ENCODE results near the gene OTOG.

OTOG gene

GRCh38 chr11:17595526-17596309, 48.7 kb downstream of the OTOG start:
- H3K4me1 Mint-ChIP-seq: no peaks in the 10 kb centered on the region
- no peak overlapping the region for H3K27ac Mint-ChIP-seq
- H3K27me3 Mint-ChIP-seq: peaks cover 1% of the 10 kb centered on the region
- no peak overlapping the region for H3K4me3 Mint-ChIP-seq
- H3K36me3 Mint-ChIP-seq: no peaks in the 10 kb centered on the region
- no peaks in the 10 kb centered on the region for H3K9me3 Mint-ChIP-seq

- Mint-ChIP-seq H3K9me3 (no peaks in the 10 kb centered on the region), H3K36me3 (no peaks in the 10 kb centered on the region), H3K27ac (no peak overlapping the region), H3K4me3 (no peak overlapping the region), H3K4me1 (no peaks in the 10 kb centered on the region), H3K27me3 (peaks cover 1% of the 10 kb centered on the region)
Measured at GRCh38 chr11:17596310-17596669, 49.2 kb downstream of the OTOG start.

- no peaks in the 10 kb centered on the region for H3K4me1 Mint-ChIP-seq
- no peaks in the 10 kb centered on the region for H3K36me3 Mint-ChIP-seq
- no peak overlapping the region for H3K27ac Mint-ChIP-seq
- H3K4me3 Mint-ChIP-seq: no peak overlapping the region
- no peaks in the 10 kb centered on the region for H3K9me3 Mint-ChIP-seq
- peaks cover 1% of the 10 kb centered on the region for H3K27me3 Mint-ChIP-seq
Measured at GRCh38 chr11:17596711-17597110, 49.7 kb downstream of the OTOG start.

DNA sequence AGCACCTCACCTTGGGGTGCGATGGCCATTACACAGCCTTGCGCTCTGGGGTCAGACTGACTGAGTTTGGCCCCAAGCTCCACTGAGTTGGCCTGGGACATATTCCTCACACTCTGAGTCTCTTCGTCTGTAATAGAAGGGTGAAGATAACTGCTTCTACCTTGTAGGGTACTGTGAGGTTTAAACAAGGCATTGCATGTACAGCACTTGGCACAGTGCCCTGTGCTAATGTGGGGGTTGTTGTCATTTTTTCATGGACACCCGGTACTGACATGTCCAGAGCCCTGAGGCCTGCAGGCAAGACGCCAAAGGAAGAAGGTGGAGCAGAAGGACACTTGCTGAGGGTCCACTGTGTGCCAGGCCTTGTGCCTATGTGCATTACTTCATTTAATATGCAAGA, 50.7 kb downstream of the OTOG start:
- Mint-ChIP-seq H3K36me3 (no peaks in the 10 kb centered on the region), H3K4me3 (no peak overlapping the region), H3K27ac (no peak overlapping the region), H3K27me3 (peaks cover 1% of the 10 kb centered on the region), H3K4me1 (no peaks in the 10 kb centered on the region), H3K9me3 (no peaks in the 10 kb centered on the region)

DNA sequence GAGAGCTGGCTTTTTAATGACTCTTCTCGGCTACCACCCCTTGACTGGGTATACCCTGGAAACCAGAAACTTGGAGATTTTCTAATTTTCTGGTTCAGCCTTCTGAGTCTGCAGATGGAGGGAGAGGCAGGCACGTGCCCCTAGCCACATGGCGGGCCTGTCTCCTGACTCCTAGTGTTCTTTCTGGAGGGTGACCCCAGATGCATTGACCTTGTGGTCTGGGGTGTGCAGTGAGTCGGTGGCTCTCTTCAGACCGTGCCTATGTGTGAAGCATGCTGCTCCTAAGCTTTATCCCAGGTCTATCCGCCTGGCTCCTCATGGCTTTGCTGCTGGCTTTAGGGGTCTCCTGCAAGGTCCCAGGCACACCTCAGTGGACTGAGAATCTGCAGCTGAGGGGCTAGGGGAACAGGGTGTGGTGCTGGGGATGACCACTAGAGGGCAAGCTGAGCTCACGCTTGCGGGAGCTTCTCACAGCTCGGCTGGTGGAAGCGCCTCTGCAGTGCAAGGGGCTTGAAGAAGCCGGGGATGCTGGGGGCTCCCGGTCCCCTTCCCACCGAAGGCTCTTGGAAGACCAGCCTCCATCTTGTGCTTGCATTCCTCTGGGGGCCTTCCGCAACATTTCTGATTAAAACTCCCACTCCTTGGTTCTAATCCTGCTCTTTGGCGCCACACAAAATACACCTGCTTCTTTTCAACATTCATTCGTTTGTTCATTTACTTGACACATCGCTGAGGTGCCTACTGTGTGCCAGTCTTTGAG, 51.8 kb downstream of the OTOG start:
- H3K27me3 Mint-ChIP-seq: peaks cover 1% of the 10 kb centered on the region
- no peak overlapping the region for H3K27ac Mint-ChIP-seq
- H3K36me3 Mint-ChIP-seq: no peaks in the 10 kb centered on the region
- H3K9me3 Mint-ChIP-seq: no peaks in the 10 kb centered on the region
- no peaks in the 10 kb centered on the region for H3K4me1 Mint-ChIP-seq
- no peak overlapping the region for H3K4me3 Mint-ChIP-seq

DNA sequence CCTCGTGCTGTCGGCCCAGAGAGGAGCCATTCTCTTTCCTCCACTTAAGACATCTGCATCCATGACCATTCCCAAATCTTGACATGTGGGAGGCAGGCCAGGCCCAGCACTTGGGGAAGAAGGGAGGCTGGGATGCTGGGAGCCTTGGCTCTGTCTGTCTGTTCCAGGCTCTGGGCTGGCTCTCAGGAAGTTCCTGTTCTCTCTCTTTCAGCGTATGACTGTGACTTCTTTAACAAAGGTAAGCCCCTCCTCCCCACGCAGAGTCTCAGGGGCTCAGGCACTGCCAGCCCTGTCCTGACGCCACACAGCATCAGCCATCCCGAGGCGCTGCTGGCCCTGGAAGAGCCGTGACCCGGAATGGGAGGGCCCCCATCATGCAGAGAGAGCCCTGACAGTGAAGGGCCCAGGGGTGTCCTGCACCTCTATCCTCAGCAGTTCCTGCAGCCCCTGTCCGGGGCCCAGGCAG, 52.4 kb downstream of the OTOG start:
- H3K36me3 Mint-ChIP-seq: no peaks in the 10 kb centered on the region
- H3K27ac Mint-ChIP-seq: no peak overlapping the region
- no peaks in the 10 kb centered on the region for H3K4me1 Mint-ChIP-seq

DNA sequence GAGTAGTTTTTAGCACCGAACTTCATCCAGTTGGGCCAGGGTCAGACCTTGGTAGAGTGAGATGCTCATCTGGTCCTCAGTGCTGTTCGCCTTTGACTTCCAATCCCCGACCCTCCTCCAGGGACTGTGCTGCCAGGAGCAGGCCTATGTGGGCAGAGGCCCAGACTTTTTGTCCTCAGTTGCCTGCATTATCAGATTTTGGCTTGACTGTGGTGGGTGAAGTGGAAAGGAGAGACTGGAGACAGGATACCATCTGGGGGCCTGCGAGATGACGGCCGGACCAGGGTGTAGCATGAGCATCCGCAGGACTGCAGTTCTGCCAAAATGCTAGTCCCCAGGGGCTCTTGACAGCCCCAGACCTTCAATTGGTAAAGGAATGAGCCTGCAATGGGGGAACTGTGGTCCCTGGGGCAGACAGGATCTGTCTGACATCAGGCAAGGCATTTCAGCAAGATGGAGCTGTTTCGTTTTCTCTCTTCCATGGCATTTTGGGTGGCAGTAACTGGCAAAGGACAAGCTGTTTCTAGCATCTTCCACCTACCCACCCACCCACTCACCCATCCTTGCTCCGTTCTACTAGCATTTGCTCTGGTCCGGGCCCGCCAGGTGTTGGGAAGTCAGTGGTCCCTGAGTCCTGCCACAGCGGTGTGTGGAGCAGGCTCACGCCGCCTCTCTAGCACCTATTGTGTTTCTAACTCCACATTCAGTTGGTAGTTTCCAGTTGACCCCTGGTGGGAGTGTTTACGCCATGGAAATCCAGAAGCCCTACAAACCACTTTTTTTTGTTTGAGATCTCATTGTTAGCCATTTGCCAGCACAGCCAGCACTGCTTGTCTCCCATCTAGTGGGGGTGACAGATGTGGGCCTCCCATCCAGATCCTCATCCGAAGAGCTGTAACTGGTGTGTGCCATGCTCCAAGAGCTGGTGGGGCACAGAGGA, 53.5 kb downstream of the OTOG start:
- Mint-ChIP-seq H3K9me3 (no peaks in the 10 kb centered on the region), H3K27ac (no peak overlapping the region), H3K36me3 (no peaks in the 10 kb centered on the region), H3K27me3 (no peaks in the 10 kb centered on the region), H3K4me1 (no peaks in the 10 kb centered on the region), H3K4me3 (no peak overlapping the region)

More for the DNA sequence above, 52.4 kb downstream of the OTOG start:
- Mint-ChIP-seq H3K9me3 (no peaks in the 10 kb centered on the region), H3K4me3 (no peak overlapping the region), H3K27me3 (no peaks in the 10 kb centered on the region)

GRCh38 chr11:17601256-17601671, 54.2 kb downstream of the OTOG start:
- Mint-ChIP-seq H3K36me3 (no peaks in the 10 kb centered on the region), H3K9me3 (no peaks in the 10 kb centered on the region), H3K4me1 (no peaks in the 10 kb centered on the region), H3K4me3 (no peak overlapping the region), H3K27ac (no peak overlapping the region), H3K27me3 (no peaks in the 10 kb centered on the region)

- Mint-ChIP-seq H3K27me3 (no peaks in the 10 kb centered on the region), H3K4me3 (no peak overlapping the region), H3K36me3 (no peaks in the 10 kb centered on the region), H3K27ac (no peak overlapping the region), H3K4me1 (no peaks in the 10 kb centered on the region), H3K9me3 (no peaks in the 10 kb centered on the region)
Measured at GRCh38 chr11:17601676-17602075, 54.6 kb downstream of the OTOG start.

- H3K4me1 Mint-ChIP-seq: no peaks in the 10 kb centered on the region
- H3K4me3 Mint-ChIP-seq: no peak overlapping the region
- H3K27ac Mint-ChIP-seq: no peak overlapping the region
- H3K36me3 Mint-ChIP-seq: no peaks in the 10 kb centered on the region
- no peaks in the 10 kb centered on the region for H3K27me3 Mint-ChIP-seq
- H3K9me3 Mint-ChIP-seq: no peaks in the 10 kb centered on the region
Measured at GRCh38 chr11:17602105-17603001, 55.3 kb downstream of the OTOG start.

- no peak overlapping the region for H3K27ac Mint-ChIP-seq
- no peak overlapping the region for H3K4me3 Mint-ChIP-seq
Measured at GRCh38 chr11:17603056-17603825, 56.2 kb downstream of the OTOG start.

GRCh38 chr11:17604201-17604914, 57.3 kb downstream of the OTOG start:
- Mint-ChIP-seq H3K4me3 (no peak overlapping the region), H3K36me3 (no peaks in the 10 kb centered on the region), H3K27me3 (no peaks in the 10 kb centered on the region), H3K27ac (no peak overlapping the region), H3K9me3 (no peaks in the 10 kb centered on the region), H3K4me1 (no peaks in the 10 kb centered on the region)

More at GRCh38 chr11:17603056-17603825, 56.2 kb downstream of the OTOG start:
- Mint-ChIP-seq H3K27me3 (no peaks in the 10 kb centered on the region), H3K36me3 (no peaks in the 10 kb centered on the region), H3K9me3 (no peaks in the 10 kb centered on the region), H3K4me1 (no peaks in the 10 kb centered on the region)

DNA sequence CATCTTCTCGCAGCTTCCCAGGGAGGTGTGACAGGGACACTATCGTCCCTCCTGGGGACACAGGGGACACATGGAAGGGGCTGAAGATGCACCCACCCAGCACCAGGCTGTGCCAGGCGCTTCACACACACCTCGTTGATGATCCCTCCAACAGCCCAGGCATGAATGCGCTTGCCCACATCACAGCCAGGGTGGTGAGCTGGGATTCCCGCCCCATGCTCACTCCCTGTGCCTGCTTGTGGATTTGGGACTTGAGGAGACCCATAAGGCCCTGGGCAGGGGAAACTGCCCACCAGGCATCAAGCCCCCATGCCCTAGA, 57.8 kb downstream of the OTOG start:
- no peak overlapping the region for H3K4me3 Mint-ChIP-seq
- no peak overlapping the region for H3K27ac Mint-ChIP-seq
- no peaks in the 10 kb centered on the region for H3K4me1 Mint-ChIP-seq

DNA sequence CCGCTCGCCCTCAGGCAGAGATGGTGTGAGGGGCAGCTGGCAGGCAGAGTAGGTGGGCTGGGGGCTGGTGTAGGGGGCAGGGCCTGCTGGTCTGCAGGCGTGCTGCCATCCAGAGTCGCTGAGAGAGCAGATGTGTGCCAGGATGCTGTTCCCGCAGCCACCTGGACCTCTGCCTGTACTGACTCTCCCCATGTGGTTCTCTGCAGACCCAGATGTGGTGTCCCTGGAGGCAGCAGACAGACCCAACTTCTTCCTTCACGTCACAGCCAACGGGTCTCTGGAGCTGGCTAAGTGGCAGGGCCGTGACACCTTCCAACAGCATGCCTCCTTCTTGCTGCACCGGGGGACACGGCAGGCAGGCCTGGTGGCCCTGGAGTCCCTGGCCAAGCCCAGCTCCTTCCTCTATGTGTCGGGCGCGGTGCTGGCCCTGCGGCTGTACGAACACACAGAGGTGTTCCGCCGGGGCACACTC, 58.6 kb downstream of the OTOG start:
- H3K9me3 Mint-ChIP-seq: no peaks in the 10 kb centered on the region
- no peaks in the 10 kb centered on the region for H3K4me1 Mint-ChIP-seq
- no peaks in the 10 kb centered on the region for H3K36me3 Mint-ChIP-seq
- H3K27ac Mint-ChIP-seq: no peak overlapping the region
- no peak overlapping the region for H3K4me3 Mint-ChIP-seq
- no peaks in the 10 kb centered on the region for H3K27me3 Mint-ChIP-seq

More for the DNA sequence above, 57.8 kb downstream of the OTOG start:
- Mint-ChIP-seq H3K27me3 (no peaks in the 10 kb centered on the region), H3K36me3 (no peaks in the 10 kb centered on the region), H3K9me3 (no peaks in the 10 kb centered on the region)

All from activated naive CD4-positive, alpha-beta T cell treated with anti-CD3 and anti-CD28 coated beads, Interleukin-2, amount 50 U/mL, for 24 hours (primary cell).